PC-3 (cell line): ENCODE results near the gene JAKMIP2.

Experiments
- CTCF ChIP-seq: fragments of 300-600 bp; sonication (generic); conservative IDR thresholded peaks from 2 replicates; pipeline ENCODE4 v1.5.1; 2017; ENCODE audit warnings: antibody characterized with exemption, low read depth, mild to moderate bottlenecking, low read length
- EZH2 ChIP-seq: fragments of 300-600 bp; sonication (generic); IDR thresholded peaks from one replicate; pipeline ENCODE4 v1.6.1; 2017; ENCODE audit warnings: antibody characterized with exemption, mild to moderate bottlenecking, low read length; ENCODE audit not compliant: unreplicated experiment

GRCh38 chr5:147831465-147831864 is 48.9 kb upstream of the JAKMIP2 start, which contains the start of gene SPINK1:
- TF ChIP-seq CTCF (no peak), EZH2 (no peak)
